Peyer's patch (tissue), 4 donors: Measurements from ENCODE around the gene PTPN6. TPM values are rescaled to one million over a fixed set of nuclear protein-coding genes. Genes with fewer than 3 reads are reported as not detected.

Experiments used
- DNase-seq, 3 donors: peaks; one replicate each; pipeline ENCODE4 v3.0.0-alpha.2; 2017 to 2019
- H3K27ac ChIP-seq, 4 donors: fragments of 200-600 bp; sonication (generic); one replicate each; pipeline ENCODE4 v1.5.1; 2016 to 2019
- H3K27me3 ChIP-seq, 2 donors: fragments of 200-600 bp; sonication (generic); one replicate each; pipeline ENCODE4 v1.5.1; 2019
- H3K36me3 ChIP-seq, 3 donors: fragments of 200-600 bp; sonication (generic); one replicate each; pipeline ENCODE4 v1.5.1; 2016 to 2019
- H3K4me1 ChIP-seq, 4 donors: fragments of 200-600 bp; sonication (generic); one replicate each; pipeline ENCODE4 v1.5.1; 2016 to 2019
- H3K4me3 ChIP-seq, 4 donors: fragments of 200-600 bp; sonication (generic); 1 replicate in 3 of 4; 2 replicates in 1 of 4; pipeline ENCODE4 v1.5.1; 2016 to 2019; ENCODE audit warnings: mild to moderate bottlenecking in 1 of 4
- H3K9me3 ChIP-seq, 4 donors: fragments of 200-600 bp; sonication (generic); one replicate each; pipeline ENCODE4 v1.5.1; 2016 to 2019; ENCODE audit warnings: mild to moderate bottlenecking in 1 of 4
- CTCF ChIP-seq, 6 experiments: fragments of 450-650 bp in 4 of 6; fragments of 200-600 bp in 2 of 6; sonication (generic) in 1 of 6; IDR thresholded peaks; one replicate each; pipeline ENCODE4 v1.5.1; 2017 to 2019; ENCODE audit warnings: antibody characterized with exemption in 6 of 6, mild to moderate bottlenecking in 3 of 6, moderate library complexity in 1 of 6
- POLR2A ChIP-seq, 2 donors: fragments of 450-650 bp; IDR thresholded peaks; one replicate each; pipeline ENCODE4 v1.5.1; 2017; ENCODE audit warnings: antibody characterized with exemption in 2 of 2, mild to moderate bottlenecking in 2 of 2, moderate library complexity in 2 of 2
- total RNA-seq, 4 donors: library from RNA; depleted of rRNA; stranded (reverse); fragments of >200 nt; gene quantifications; one replicate each; pipeline ENCODE4 v1.1.0, GENCODE V29; 2016

PTPN6 gene
- total RNA-seq, 4 donors from 2014 or later, result 41.6 to 183 (median 44.4) TPM

GRCh38 chr12:6934110-6934509 is 17.0 kb upstream of the PTPN6 start:
- peaks cover 13 to 55% (median 14%) of the 10 kb centered on the region in 4 donors for H3K4me1 ChIP-seq
- no peaks in the 10 kb centered on the region for H3K27me3 ChIP-seq
- peaks cover 0 to 28% (median 0%) of the 10 kb centered on the region in 3 donors for H3K36me3 ChIP-seq
- DNase-seq, result no peak
- no peaks in the 10 kb centered on the region for H3K9me3 ChIP-seq
- TF ChIP-seq CTCF (IDR thresholded peaks at IDR 0.05) (no peak), POLR2A (IDR thresholded peaks at IDR 0.05) (no peak)
- H3K4me3 ChIP-seq, result no peak overlapping the region
- H3K27ac ChIP-seq, result peak overlapping the region in 1 of 4 donors; percentile 41

GRCh38 chr12:6935371-6936193 is 15.6 kb upstream of the PTPN6 start:
- peak in 1 of 3 donors; percentile 40 for DNase-seq
- H3K27me3 ChIP-seq, result no peaks in the 10 kb centered on the region
- no peak overlapping the region for H3K4me3 ChIP-seq
- H3K9me3 ChIP-seq, result no peaks in the 10 kb centered on the region
- peaks cover 8 to 46% (median 12%) of the 10 kb centered on the region in 4 donors for H3K4me1 ChIP-seq
- peak overlapping the region in 3 of 4 donors; percentile 35 to 99 (median 90) for H3K27ac ChIP-seq
- TF ChIP-seq CTCF (IDR thresholded peaks at IDR 0.05) (no peak), POLR2A (IDR thresholded peaks at IDR 0.05) (no peak)
- H3K36me3 ChIP-seq, result peaks cover 0 to 28% (median 0%) of the 10 kb centered on the region in 3 donors

- H3K36me3 ChIP-seq, result peaks cover 0 to 34% (median 0%) of the 10 kb centered on the region in 3 donors
- no peaks in the 10 kb centered on the region for H3K9me3 ChIP-seq
- DNase-seq, result no peak
- no peak overlapping the region for H3K4me3 ChIP-seq
- no peaks in the 10 kb centered on the region for H3K27me3 ChIP-seq
- H3K27ac ChIP-seq, result peak overlapping the region in 3 of 4 donors; percentile 90 to 99 (median 95)
- no peak for TF ChIP-seq CTCF (IDR thresholded peaks at IDR 0.05)
- TF ChIP-seq POLR2A (IDR thresholded peaks at IDR 0.05), result no peak
- H3K4me1 ChIP-seq, result peaks cover 4 to 46% (median 12%) of the 10 kb centered on the region in 4 donors
These were observed 14.9 kb upstream of the PTPN6 start for GRCh38 chr12:6936194-6936635.

- H3K4me1 ChIP-seq, result peaks cover 4 to 39% (median 12%) of the 10 kb centered on the region in 4 donors
- H3K9me3 ChIP-seq, result no peaks in the 10 kb centered on the region
- H3K36me3 ChIP-seq, result peaks cover 0 to 41% (median 0%) of the 10 kb centered on the region in 3 donors
- H3K27ac ChIP-seq, result peak overlapping the region; percentile 90 to 99 (median 96)
- no peaks in the 10 kb centered on the region for H3K27me3 ChIP-seq
- TF ChIP-seq CTCF (IDR thresholded peaks at IDR 0.05) (no peak), POLR2A (IDR thresholded peaks at IDR 0.05) (no peak)
- peak overlapping the region; percentile 63 to 86 (median 70) for H3K4me3 ChIP-seq
- no peak for DNase-seq
These were observed 14.3 kb upstream of the PTPN6 start for GRCh38 chr12:6936636-6937480.
